Endothelial cell of umbilical vein (primary cell): ENCODE results near the gene CCDC183.

Experiments used
- CTCF ChIP-seq, 2 donors: IDR thresholded peaks; 1 replicate in 1 of 2; 2 replicates in 1 of 2; pipeline ENCODE4 v1.5.1; 2011; ENCODE audit warnings: low read length in 2 of 2, mild to moderate bottlenecking in 2 of 2, moderate library complexity in 2 of 2, control low read depth in 1 of 2, inconsistent platforms in 1 of 2, low read depth in 1 of 2; ENCODE audit not compliant: insufficient read depth in 1 of 2; ENCODE audit errors: extremely low read depth in 1 of 2
- MAX ChIP-seq: IDR thresholded peaks from 2 replicates; pipeline ENCODE4 v1.6.1; 2011; ENCODE audit not compliant: insufficient read depth, insufficient read length

GRCh38 chr9:136803551-136804508, 7.7 kb downstream of the CCDC183 start:
- TF ChIP-seq MAX (no peak), CTCF (IDR thresholded peaks at IDR 0.05; ENCODE audit: extremely low read depth in 1 of 2, insufficient read depth in 1 of 2, low read depth in 1 of 2, low read length in 2 of 2) (no peak)
